ENCODE data around the gene INHBE.
"Not testable (repeated sequence)": the region's sequence is repeated elsewhere in the genome, so short reads cannot be mapped to it uniquely, and the experiment has no call there.

Gene INHBE

DNA sequence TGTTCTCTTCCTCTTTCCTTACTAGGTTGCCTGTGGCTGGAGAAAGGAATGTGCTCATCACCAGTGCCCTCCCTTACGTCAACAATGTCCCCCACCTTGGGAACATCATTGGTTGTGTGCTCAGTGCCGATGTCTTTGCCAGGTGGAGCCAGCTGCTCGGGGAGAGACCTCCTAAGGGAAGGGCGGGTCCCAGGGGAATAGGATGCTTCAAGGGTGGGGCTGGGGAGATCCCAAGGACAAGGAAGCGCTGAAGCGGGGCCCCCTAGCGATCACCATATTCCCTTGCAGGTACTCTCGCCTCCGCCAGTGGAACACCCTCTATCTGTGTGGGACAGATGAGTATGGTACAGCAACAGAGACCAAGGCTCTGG is 43.0 kb downstream of the INHBE start:
- H3K9ac ChIP-seq (ENCODE audit: low read length), result no peak overlapping the region
- no peaks in the 10 kb centered on the region for H3K9me2 ChIP-seq (ENCODE audit: low read depth, low read length)
- peaks cover 78% of the 10 kb centered on the region for H3K36me3 ChIP-seq (ENCODE audit: insufficient read depth, low read length)
- H4K20me1 ChIP-seq (ENCODE audit: insufficient read depth, low read length), result no peaks in the 10 kb centered on the region
- no peak overlapping the region for H3K4me2 ChIP-seq (ENCODE audit: low read length)
- H3K4me3 ChIP-seq (ENCODE audit: low read depth, low read length, poor library complexity, severe bottlenecking), result no peak overlapping the region
- TF ChIP-seq CTCF (IDR thresholded peaks at IDR 0.05; ENCODE audit: low read length), result no peak
- no peak for TF ChIP-seq EZH2 (IDR thresholded peaks at IDR 0.05; ENCODE audit: borderline replicate concordance, low read length)
- no peaks in the 10 kb centered on the region for H3K27me3 ChIP-seq (ENCODE audit: insufficient read depth, low read length)
- H3F3A ChIP-seq (ENCODE audit: insufficient read depth, low read length), result no peaks in the 10 kb centered on the region
- no peaks in the 10 kb centered on the region for H3K9me3 ChIP-seq (ENCODE audit: low read length)
- H3K27ac ChIP-seq (ENCODE audit: low read depth, low read length, poor library complexity, severe bottlenecking), result no peak overlapping the region
- H2AFZ ChIP-seq (ENCODE audit: low read length), result no peak overlapping the region
- no peaks in the 10 kb centered on the region for H3K4me1 ChIP-seq (ENCODE audit: insufficient read depth, low read length, severe bottlenecking)
- H3K79me2 ChIP-seq (ENCODE audit: insufficient read depth, low read length), result no peaks in the 10 kb centered on the region

DNA sequence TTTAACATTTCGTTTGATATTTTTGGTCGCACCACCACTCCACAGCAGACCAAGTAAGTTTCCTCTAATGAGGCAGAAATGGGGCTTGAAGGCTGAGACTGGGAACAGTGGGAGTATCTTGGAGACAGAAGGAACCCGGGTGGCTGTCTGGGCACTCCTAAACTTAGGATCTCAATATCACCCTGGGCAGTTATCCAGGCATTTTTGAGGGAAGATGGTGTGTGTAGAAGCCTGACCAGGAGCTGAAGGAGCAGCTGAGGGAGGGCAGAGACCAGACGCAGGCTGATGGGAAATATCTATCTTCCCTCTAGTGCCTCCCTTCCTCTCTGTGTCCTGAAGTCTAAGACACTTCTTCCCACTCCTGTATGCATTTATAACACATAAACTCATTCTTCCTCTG is 43.5 kb downstream of the INHBE start:
- Histone ChIP-seq H3K79me2 (ENCODE audit: insufficient read depth, low read length) (no peaks in the 10 kb centered on the region), H3K9me2 (ENCODE audit: low read depth, low read length) (no peaks in the 10 kb centered on the region), H3K4me2 (ENCODE audit: low read length) (no peak overlapping the region), H3K4me1 (ENCODE audit: insufficient read depth, low read length, severe bottlenecking) (no peaks in the 10 kb centered on the region), H3K27me3 (ENCODE audit: insufficient read depth, low read length) (no peaks in the 10 kb centered on the region), H3K9ac (ENCODE audit: low read length) (no peak overlapping the region), H2AFZ (ENCODE audit: low read length) (no peak overlapping the region), H4K20me1 (ENCODE audit: insufficient read depth, low read length) (no peaks in the 10 kb centered on the region), H3K36me3 (ENCODE audit: insufficient read depth, low read length) (peaks cover 82% of the 10 kb centered on the region), H3K9me3 (ENCODE audit: low read length) (no peaks in the 10 kb centered on the region), H3K27ac (ENCODE audit: low read depth, low read length, poor library complexity, severe bottlenecking) (no peak overlapping the region), H3F3A (ENCODE audit: insufficient read depth, low read length) (no peaks in the 10 kb centered on the region), H3K4me3 (ENCODE audit: low read depth, low read length, poor library complexity, severe bottlenecking) (no peak overlapping the region)
- TF ChIP-seq EZH2 (IDR thresholded peaks at IDR 0.05; ENCODE audit: borderline replicate concordance, low read length), result no peak
- no peak for TF ChIP-seq CTCF (IDR thresholded peaks at IDR 0.05; ENCODE audit: low read length)

DNA sequence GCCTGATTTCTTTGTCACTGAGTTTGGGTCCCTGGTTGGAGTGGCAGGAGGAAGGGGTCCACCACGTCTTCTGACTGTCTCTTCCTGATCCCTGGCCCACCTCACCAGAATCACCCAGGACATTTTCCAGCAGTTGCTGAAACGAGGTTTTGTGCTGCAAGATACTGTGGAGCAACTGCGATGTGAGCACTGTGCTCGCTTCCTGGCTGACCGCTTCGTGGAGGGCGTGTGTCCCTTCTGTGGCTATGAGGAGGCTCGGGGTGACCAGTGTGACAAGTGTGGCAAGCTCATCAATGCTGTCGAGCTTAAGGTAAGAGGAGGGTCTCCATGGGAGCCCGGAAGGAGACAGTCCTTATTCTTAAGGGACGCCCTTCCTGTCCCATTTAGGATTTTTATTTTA is 45.1 kb downstream of the INHBE start:
- Histone ChIP-seq H3K79me2 (ENCODE audit: insufficient read depth, low read length) (no peaks in the 10 kb centered on the region), H3K4me3 (ENCODE audit: low read depth, low read length, poor library complexity, severe bottlenecking) (no peak overlapping the region), H3K9me2 (ENCODE audit: low read depth, low read length) (no peaks in the 10 kb centered on the region), H3K27me3 (ENCODE audit: insufficient read depth, low read length) (no peaks in the 10 kb centered on the region), H3K36me3 (ENCODE audit: insufficient read depth, low read length) (peaks cover 92% of the 10 kb centered on the region), H3K4me2 (ENCODE audit: low read length) (no peak overlapping the region), H3K27ac (ENCODE audit: low read depth, low read length, poor library complexity, severe bottlenecking) (no peak overlapping the region), H3K4me1 (ENCODE audit: insufficient read depth, low read length, severe bottlenecking) (no peaks in the 10 kb centered on the region), H3K9ac (ENCODE audit: low read length) (no peak overlapping the region), H3F3A (ENCODE audit: insufficient read depth, low read length) (no peaks in the 10 kb centered on the region), H4K20me1 (ENCODE audit: insufficient read depth, low read length) (no peaks in the 10 kb centered on the region), H2AFZ (ENCODE audit: low read length) (no peak overlapping the region), H3K9me3 (ENCODE audit: low read length) (no peaks in the 10 kb centered on the region)
- TF ChIP-seq CTCF (IDR thresholded peaks at IDR 0.05; ENCODE audit: low read length), result no peak
- TF ChIP-seq EZH2 (IDR thresholded peaks at IDR 0.05; ENCODE audit: borderline replicate concordance, low read length), result no peak

DNA sequence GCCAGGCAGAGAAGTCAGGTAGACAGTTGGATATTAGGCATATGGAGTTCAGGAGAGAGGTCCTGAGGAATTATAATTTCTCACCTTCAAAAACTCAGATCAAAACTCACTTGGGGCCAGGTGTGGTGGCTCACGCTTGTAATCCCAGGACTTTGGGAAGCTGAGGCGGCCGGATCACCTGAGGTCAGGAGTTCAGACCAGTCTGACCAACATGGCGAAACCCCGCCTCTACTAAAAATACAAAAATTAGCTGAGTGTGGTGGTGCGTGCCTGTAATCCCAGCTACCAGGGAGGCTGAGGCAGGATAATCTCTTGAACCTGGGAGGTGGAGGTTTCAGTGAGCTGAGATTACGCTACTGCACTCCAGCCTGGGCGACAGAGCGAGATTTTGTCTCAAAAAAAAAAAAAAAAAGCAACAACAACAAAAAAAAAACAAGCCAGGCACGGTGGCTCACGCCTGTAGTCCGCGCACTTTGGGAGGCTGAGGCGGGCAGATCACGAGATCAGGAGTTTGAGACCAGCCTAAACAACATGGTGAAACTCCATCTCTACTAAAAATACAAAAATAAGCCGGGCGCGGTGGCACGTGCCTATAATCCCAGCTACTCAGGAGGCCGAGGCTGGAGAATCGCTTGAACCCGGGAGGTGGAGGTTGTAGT is 47.3 kb downstream of the INHBE start:
- not testable (repeated sequence) for H3F3A ChIP-seq (ENCODE audit: insufficient read depth, low read length); H3K27me3 ChIP-seq (ENCODE audit: insufficient read depth, low read length); H3K9ac ChIP-seq (ENCODE audit: low read length); H2AFZ ChIP-seq (ENCODE audit: low read length); H3K4me1 ChIP-seq (ENCODE audit: insufficient read depth, low read length, severe bottlenecking); H3K79me2 ChIP-seq (ENCODE audit: insufficient read depth, low read length); H3K9me2 ChIP-seq (ENCODE audit: low read depth, low read length); H4K20me1 ChIP-seq (ENCODE audit: insufficient read depth, low read length); H3K27ac ChIP-seq (ENCODE audit: low read depth, low read length, poor library complexity, severe bottlenecking); H3K9me3 ChIP-seq (ENCODE audit: low read length); H3K4me3 ChIP-seq (ENCODE audit: low read depth, low read length, poor library complexity, severe bottlenecking); H3K4me2 ChIP-seq (ENCODE audit: low read length)
- peaks cover 86% of the 10 kb centered on the region for H3K36me3 ChIP-seq (ENCODE audit: insufficient read depth, low read length)

- H3F3A ChIP-seq (ENCODE audit: insufficient read depth, low read length); H2AFZ ChIP-seq (ENCODE audit: low read length); H3K4me3 ChIP-seq (ENCODE audit: low read depth, low read length, poor library complexity, severe bottlenecking); H3K4me2 ChIP-seq (ENCODE audit: low read length); H3K27ac ChIP-seq (ENCODE audit: low read depth, low read length, poor library complexity, severe bottlenecking); H3K9me3 ChIP-seq (ENCODE audit: low read length); H3K79me2 ChIP-seq (ENCODE audit: insufficient read depth, low read length); H3K4me1 ChIP-seq (ENCODE audit: insufficient read depth, low read length, severe bottlenecking); H4K20me1 ChIP-seq (ENCODE audit: insufficient read depth, low read length); H3K9me2 ChIP-seq (ENCODE audit: low read depth, low read length); H3K9ac ChIP-seq (ENCODE audit: low read length); H3K27me3 ChIP-seq (ENCODE audit: insufficient read depth, low read length): not testable (repeated sequence)
- peaks cover 78% of the 10 kb centered on the region for H3K36me3 ChIP-seq (ENCODE audit: insufficient read depth, low read length)
These were observed 51.4 kb downstream of the INHBE start for GRCh38 chr12:57506541-57506940.
